Measurements from ENCODE around the gene MMS19. TPM values are rescaled to one million over a fixed set of nuclear protein-coding genes. Genes with fewer than 3 reads are reported as not detected.

MMS19 gene, protein sequence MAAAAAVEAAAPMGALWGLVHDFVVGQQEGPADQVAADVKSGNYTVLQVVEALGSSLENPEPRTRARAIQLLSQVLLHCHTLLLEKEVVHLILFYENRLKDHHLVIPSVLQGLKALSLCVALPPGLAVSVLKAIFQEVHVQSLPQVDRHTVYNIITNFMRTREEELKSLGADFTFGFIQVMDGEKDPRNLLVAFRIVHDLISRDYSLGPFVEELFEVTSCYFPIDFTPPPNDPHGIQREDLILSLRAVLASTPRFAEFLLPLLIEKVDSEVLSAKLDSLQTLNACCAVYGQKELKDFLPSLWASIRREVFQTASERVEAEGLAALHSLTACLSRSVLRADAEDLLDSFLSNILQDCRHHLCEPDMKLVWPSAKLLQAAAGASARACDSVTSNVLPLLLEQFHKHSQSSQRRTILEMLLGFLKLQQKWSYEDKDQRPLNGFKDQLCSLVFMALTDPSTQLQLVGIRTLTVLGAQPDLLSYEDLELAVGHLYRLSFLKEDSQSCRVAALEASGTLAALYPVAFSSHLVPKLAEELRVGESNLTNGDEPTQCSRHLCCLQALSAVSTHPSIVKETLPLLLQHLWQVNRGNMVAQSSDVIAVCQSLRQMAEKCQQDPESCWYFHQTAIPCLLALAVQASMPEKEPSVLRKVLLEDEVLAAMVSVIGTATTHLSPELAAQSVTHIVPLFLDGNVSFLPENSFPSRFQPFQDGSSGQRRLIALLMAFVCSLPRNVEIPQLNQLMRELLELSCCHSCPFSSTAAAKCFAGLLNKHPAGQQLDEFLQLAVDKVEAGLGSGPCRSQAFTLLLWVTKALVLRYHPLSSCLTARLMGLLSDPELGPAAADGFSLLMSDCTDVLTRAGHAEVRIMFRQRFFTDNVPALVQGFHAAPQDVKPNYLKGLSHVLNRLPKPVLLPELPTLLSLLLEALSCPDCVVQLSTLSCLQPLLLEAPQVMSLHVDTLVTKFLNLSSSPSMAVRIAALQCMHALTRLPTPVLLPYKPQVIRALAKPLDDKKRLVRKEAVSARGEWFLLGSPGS
- 97.8 and 116 TPM in 2 replicates for total RNA-seq

DNA sequence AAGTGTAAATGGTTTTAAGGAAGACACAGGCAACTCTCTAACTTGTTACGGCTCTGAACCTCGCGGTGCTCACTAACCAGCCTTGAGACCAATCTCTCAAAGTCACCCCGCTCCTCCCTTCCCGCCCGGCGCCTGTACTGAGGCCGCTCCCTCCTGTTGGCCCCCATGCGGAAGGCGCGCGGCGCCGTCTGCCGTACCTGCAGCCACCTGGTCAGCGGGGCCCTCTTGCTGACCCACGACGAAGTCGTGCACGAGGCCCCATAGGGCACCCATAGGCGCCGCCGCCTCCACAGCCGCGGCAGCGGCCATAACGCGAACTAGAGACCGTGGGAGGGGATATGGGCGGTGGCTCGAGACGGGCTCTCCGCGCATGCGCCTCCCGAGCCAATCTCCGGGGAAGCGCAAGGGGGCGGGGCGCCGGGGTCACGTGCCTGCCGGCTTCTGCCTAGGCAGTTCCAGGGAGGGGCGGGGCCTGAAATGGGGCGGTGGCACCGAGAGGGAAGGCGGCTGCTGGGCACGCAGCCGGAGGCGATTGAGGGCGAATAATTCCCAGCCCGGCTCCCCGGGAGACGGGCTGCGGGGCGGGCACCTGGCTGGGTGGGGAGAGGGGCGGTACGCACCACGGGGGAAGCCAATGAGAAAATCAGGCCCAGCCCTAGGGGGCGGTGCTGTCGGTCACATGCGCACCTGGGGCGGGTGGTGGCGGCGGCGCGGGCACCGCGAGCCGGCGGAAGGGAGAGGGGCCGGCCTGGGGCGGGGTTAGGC is at the start of gene MMS19:
Gene MMS19, minus strand, starts transcription at position 347 of the 765 bp plus-strand sequence. Its CDS starts 38 bp downstream, at position 309.

DNA sequence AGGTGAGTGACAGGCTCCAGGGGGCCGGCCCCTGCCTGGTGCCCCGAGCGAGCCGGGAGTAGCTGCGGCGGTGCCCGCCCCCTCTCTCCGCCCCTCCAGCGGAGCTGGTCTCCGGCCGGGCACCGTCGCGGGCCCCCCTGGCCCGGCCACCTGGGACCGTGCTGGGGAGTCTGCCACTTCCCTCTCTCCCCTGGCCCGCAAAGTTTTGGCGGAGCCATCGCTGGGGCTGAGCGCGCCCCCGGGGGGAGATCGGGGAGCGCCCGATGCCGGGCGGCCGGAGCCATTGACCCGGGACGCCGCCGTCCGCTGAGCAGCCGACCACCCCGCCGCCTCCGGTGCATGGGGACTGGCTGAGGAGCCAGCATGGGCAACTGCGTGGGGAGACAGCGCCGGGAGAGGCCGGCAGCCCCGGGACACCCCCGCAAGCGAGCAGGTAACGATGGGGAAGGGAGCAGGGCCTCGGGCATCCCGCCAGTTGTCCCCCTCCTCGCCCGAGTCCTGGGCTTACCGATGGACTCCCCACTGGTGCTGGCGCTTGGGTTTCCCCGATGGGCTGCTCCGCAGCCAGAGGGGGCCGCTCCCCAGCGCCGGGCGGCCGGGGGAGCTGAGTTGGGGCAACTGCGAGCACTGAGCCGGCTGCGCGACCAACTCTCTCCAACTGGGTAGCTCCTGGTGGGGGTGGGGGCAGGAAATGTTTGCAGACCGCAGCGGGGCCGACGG is 779 bp upstream of the MMS19 start, which contains the start of gene UBTD1:
Gene UBTD1, plus strand, starts transcription at position 84 of the 720 bp plus-strand sequence. Its CDS starts 280 bp downstream, at position 364.

DNA sequence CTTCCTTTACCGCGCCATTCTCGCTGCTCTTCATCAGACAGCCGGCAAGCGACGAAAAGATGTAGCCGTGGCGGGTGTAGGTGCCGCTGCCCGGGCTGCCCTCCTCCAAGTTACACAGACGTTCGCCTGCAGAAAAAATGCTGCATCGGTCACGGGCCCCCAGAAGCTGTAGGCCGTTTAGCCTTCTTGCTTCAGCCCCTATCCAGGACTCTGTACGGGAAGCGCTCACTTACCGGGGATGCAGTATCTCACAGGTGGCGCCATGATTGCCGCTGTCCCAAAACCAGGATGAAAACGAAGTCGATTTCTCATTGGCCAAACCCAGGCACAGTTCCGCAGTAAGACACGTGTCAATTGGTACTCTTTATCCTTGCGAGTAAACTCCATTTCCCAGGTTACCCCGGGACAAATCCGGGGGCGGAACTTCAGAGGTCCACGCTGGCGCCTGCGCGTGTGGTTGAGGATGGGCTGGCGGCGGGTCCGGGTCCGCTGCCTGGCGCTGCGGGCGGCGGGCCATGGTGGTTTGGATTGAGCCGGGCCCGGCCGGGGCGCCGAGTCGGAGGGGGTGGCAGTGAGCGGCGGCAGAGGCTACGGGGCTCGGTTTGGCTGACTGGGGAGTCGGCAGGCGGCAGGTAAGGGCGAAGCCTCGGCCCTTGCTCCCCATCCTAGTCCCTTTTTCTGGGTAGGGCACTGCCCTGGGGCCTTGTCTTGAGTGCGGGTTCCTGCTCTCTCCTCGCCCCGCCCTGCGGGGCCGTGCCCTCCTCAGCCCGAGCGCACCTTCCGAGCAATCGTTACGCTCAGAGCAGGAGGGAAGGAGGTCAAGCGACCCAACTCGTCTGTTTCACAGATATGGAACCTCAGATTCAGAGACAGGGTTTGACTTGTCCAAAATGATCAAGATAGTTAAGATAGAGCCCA is 52.2 kb downstream of the MMS19 start, which contains the start of the genes EXOSC1 and ZDHHC16:
Gene EXOSC1, minus strand, starts transcription at position 285 of the 918 bp plus-strand sequence. Its CDS starts 21 bp downstream, at position 264.
Gene ZDHHC16, plus strand, starts transcription at position 454 of the 918 bp plus-strand sequence. CDS start 5,501 bp downstream, outside the sequence.

DNA sequence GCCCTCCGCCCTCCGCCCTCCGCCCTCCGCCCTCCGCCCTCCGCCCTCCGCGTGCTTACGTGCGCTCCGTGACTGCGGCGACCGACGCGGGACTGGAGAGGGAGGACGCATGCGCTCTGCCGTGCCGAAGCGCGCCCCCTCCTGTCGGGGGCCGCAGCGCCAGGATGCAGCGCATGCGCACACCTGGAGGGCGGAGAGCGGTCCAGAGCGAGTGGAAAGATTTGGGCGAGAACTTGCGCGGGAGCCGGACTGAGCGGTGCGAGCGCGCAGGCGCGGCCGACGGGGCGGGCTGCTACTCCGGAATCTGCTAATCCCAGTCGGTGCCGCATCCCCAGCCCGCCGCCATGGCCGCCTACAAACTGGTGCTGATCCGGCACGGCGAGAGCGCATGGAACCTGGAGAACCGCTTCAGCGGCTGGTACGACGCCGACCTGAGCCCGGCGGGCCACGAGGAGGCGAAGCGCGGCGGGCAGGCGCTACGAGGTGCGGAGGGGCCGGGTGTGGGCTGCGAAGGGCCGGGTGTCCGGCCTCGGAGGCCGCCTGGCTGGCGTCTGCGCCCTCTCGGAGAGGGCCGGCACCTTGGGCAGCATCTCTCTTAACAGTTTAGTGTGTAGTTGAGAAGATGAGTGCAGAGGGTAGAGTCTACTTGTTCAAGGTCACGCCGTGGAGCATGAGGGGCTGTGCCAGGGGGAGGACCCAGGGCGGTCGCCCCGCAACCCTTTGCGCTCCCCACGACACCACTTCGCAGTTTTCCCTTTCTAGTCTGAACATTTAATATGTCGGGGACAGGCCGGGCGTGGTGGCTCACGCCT is 72.1 kb downstream of the MMS19 start, which contains the start of gene PGAM1:
Gene PGAM1, plus strand, starts transcription at position 228 of the 812 bp plus-strand sequence. Its CDS starts 117 bp downstream, at position 345.

Other genes starting within 250 kb of the MMS19 start
- 8.9 and 10.8 TPM in 2 replicates for gene ARHGAP19, start 205.8 kb downstream of the MMS19 start, total RNA-seq
- gene FRAT1, start 179.2 kb downstream of the MMS19 start, total RNA-seq, result 1.4 and 1.9 TPM in 2 replicates
- gene FRAT2, start 163.7 kb downstream of the MMS19 start, total RNA-seq, result 4.9 and 6.2 TPM in 2 replicates
- 24.3 and 31.4 TPM in 2 replicates for gene RRP12, start 97.1 kb downstream of the MMS19 start, total RNA-seq
- 803 and 845 TPM in 2 replicates for gene PGAM1, start 72.2 kb downstream of the MMS19 start, total RNA-seq
- 55.3 and 83.9 TPM in 2 replicates for gene EXOSC1, start 52.4 kb downstream of the MMS19 start, total RNA-seq
- 65.4 and 83.3 TPM in 2 replicates for gene ZDHHC16, start 52.2 kb downstream of the MMS19 start, total RNA-seq
- gene UBTD1, start 502 bp upstream of the MMS19 start, total RNA-seq, result 25.9 and 29.1 TPM in 2 replicates
- 0.29 TPM in 1 of 2 replicates, not detected in the other for gene ANKRD2, start 74.4 kb upstream of the MMS19 start, total RNA-seq
- gene HOGA1, start 86.0 kb upstream of the MMS19 start, total RNA-seq, result under 0.01 and 2.1 TPM in 2 replicates
- gene C10orf62, start 91.3 kb upstream of the MMS19 start, total RNA-seq, result not detected in 2 replicates
- gene MORN4, start 135.1 kb upstream of the MMS19 start, total RNA-seq, result 7.8 and 18.4 TPM in 2 replicates
- gene PI4K2A, start 142.2 kb upstream of the MMS19 start, total RNA-seq, result 32.0 and 33.5 TPM in 2 replicates
- gene AVPI1, start 188.8 kb upstream of the MMS19 start, total RNA-seq, result 28.3 and 28.4 TPM in 2 replicates
- gene MARVELD1, start 215.3 kb upstream of the MMS19 start, total RNA-seq, result 55.3 and 63.4 TPM in 2 replicates
- gene ZFYVE27, start 238.7 kb upstream of the MMS19 start, total RNA-seq, result 8.7 and 13.5 TPM in 2 replicates

Data from myometrial cell (primary cell).